SKM-1 (cell line): ENCODE results near the gene RBP7.
"Not testable (repeated sequence)": the region's sequence is repeated elsewhere in the genome, so short reads cannot be mapped to it uniquely, and the experiment has no call there.

ENCODE experiments used
- DNase-seq: peaks from one replicate; lab custom pipeline; 2025; ENCODE audit not compliant: unreplicated experiment; lab: John Stamatoyannopoulos, UW

The RBP7 gene

DNA sequence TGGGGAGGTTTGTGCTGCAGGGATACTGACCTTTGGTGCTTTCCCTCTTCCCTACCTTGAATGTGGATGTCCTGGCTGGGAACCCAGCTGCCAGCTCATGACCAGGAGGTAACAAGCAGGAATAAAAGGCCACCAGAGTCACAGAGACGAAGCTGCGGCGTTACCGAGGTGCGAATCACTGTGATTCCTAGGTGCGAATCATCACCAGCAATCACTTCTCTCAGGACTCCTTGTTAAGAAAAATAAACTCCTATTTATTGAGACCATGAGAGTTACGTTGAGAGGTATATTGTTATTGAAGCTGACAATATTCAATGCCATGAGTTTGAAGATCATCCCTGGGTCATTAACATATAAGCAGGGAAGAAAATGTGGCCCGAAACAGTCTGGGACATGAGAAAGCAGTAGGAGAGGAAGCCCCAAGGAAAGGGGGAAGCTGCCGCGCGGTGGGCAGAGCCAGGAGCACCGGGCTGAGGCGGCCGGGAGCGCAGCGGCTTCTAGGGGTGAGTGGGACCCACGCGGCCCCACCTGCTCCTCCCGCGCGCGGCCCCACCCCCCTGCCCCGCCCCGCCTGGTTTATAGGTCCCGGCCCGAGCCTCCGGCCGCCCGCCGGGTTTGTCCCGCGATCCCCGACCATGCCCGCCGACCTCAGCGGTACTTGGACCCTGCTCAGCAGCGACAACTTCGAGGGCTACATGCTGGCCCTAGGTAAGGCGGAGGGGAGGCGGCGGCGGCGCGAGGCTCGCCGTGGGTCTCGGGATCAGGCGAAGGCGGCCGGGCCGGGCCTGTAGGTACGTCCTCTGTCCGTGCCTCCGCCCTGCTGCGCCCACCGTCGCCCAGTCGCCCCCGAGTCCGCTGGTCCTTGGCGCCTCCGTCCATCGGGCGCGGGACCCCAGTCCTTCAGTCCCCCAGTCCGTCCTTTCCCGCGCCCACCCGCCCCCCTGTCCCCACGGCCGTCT lies at the start of gene RBP7:
Gene RBP7, plus strand, starts transcription at position 605 of the 959 bp plus-strand sequence. Its CDS starts 31 bp downstream, at position 636.
- DNase-seq = no peak

DNA sequence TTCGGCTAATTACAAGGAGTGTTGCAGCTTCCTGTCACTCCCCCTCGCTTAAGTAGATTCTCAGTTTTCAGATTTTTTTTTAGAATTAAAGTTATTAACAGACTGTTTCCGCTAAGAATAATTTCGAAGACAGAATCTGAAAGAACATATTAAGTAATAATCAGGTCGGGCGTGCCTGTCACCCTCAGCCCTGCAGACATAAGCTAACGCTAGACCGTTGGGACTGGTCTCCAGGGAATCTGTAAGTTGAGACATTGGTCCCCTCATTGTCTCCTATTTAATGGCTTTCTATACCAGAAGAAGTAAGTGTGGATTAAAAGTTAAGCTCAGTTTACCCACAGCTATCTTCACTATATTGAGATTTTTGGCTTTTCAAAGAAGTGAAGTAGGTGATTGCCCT lies 39.3 kb upstream of the RBP7 start:
- no peak for DNase-seq

DNA sequence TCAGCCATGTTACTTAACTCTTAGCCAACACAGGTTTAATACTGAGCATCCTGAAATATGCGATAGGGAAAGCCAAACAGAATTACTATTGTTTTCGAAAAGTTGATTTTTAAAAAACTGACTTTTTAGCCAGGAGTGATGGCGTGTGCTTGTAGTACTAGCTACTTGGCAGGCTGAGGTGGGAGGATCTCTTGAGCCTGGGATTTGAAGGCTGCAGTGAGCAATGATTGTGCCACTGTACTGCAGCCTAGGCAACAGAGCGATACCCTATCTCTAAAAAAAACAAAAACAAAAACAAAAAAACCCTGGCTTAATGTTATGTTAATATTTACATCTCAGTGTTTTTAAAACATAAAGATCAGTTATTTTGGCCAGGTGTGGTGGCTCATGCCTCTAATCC lies 37.0 kb upstream of the RBP7 start:
- DNase-seq = no peak

DNA sequence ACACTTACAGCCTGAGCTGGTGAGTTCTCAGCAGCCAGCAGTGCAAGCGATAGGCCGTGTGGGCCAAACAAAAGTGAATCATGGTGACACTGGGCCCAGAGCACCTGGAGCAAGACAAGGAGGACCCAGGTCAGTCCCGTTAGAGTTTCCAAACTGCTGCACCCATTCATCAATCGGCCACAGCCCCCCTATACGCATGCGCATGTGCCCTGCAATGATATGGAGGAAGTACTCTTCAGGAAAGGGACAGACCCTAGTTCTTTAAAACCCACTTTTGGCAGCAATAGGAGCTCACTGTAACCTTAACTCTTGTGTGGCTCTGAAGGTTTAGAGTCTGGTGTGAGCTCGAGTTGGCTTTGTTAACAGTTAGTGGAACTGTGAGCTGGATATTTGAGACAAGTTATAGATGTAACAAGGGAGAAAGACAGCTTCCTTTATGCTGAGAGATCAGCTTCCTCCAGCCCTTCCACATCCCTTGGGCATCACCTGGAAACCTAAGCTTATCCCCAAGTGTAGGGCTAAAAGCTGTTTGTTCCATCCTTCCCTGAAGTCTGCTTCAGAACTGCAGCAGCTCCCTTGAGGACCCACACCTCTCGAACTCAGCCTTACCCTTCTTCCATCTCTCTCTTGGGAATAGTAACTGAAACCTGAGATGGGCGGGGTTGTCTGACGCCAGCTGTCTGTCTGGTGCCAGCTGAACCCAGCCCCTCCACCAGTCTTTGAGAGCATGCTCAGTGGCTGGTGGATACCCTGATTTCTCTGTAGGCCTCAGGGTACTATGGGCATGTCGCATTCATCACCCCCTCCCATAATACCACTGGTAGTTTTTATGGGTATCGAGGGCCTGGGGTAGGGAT lies 36.1 kb upstream of the RBP7 start:
- no peak for DNase-seq

DNA sequence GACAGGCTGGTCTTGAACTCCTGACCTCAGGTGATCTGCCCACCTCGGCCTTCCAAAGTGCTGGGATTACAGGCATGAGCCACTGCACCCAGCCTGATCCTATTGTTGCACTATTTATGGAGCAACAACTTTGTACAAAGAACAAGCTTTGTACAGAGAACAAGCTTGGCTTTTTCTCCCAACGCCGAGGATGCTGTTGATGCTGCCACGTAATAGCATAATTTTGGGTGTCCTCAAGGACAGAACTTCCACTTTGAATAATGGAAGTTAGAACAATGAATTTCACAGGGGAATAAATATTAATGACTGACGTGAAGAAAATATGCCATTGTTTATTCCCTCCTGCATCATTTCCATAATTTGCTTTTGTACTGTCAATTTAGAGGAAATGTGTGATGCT lies 12.8 kb upstream of the RBP7 start:
- no peak for DNase-seq

DNA sequence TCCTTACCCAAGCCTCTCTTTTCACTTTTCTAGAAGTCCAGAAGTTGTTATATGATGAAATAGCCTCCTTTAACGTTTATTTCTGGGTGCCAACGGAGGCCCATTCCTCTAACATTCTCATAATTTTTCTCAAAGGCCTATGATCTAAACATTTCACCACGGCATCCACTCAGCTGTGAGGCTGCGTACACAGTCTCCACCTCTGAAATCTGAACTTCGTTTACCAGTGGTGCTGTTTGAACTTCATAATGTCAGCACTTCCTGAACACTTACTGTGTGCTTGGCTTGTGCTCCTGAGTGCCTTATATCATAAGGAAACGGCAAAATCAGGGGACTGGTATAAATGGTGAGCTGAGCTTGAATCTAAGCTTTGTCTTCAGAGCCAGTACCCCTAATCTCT lies 12.0 kb upstream of the RBP7 start:
- no peak for DNase-seq

DNA sequence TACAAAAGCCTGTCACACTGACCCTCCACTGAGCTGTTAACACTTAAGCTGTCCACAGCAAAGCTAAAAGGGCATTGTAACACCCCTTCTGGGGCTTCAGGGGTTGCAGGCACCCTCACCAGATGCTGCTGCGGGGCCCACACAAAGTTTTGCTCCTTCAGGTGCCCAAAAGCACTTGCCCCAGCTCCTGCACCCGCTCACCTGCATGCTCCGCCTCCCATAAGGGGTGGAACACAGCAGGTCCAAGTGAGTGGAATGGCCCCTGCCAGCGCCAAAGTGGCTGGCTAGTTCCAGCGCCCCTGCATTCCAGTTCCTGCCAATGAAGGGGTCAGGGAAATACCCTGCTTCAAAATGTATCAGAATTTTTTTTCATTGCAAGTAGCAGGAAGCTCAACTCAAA lies 7.3 kb upstream of the RBP7 start:
- no peak for DNase-seq

DNA sequence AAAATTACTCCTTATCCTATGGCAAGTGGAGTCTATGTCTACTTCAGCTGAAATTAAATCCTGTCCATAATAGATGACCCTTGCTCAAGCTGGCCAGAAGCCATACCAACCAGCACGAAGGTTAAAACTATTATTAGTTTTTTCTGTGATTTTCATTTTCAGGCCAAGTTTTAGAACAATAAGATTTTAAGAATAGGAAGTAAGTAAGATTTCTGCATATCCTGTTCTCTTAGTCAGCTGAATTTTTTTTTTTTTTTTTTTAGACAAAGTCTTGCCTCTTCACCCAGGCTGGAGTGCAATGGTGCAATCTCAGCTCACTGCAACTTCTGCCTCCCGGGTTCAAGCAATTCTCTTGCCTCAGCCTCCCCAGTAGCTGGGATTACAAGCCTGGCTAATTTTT lies 6.1 kb upstream of the RBP7 start:
- DNase-seq = no peak

DNA sequence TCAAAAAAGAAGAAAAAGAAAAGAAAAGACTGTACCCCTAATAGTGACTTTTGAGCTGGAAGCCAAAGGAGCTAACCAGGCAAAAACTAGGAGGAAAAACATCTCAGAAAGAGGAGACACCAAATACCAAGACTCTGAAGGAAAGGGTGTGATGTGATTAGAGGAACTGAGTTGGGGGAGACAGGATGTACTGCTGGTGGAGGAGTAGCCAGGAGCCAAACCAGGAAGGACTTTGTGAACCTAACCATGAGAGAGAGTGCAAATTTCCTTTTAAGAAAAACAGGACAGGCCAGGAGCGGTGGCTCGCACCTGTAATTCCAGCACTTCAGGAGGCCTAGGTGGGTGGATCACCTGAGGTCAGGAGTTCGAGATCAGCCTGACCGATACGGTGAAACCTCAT lies 4.1 kb upstream of the RBP7 start:
- no peak for DNase-seq

DNA sequence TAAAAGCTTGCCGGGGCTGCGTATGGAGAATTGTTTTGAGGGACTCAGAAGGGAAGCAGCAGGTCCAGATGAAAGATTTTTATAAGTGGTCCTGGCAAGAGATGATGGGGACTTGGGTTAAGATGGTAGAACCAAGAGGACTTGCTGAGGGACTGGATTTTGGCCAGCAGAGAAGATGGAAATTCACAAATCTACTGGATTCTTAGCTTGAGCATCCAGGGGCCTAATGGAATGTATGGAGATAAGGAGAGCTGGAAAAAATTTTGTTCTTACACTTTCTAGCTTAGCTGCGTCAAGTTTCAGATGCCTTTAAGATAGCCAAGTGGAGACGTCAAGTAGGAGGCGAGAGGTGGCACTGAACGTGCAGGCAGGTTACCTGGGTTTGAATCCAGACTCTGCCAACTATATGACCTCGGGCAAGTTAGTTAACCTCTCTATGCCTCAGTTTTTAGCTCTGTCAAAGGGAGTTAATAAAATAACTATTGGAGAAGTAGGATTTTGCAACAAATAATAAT lies 3.4 kb upstream of the RBP7 start:
- DNase-seq = no peak

DNA sequence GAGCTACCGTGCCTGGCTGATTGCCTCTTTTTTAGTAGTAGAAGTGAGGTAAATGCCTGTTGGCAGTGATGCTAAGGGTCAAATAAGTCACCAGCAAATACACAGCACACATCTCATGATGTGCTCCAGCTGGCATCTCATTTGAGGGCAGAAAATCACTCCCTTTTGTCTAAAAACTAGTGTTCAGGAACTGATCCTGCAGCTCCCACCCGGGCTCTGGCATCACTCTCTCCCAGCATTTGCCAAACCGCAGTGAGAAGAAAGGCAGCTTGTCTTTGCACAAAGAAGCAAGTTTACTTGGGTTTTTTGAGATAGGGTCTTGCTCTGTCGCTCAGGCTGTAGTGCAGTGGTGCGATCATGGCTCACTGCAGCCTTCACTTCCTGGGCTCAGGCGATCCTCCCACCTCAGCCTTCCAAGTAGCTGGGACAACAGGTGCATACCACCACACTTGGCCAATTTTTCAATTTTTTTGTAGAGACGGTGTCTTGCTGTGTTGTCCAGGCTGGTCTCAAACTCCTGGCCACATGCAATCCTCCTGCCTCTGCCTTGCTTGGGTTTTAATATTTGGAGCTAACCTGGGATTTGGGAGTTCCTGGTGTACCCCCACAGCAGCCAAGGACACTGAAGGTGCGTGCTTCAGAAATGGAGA lies 4.1 kb downstream of the RBP7 start:
- no peak for DNase-seq

DNA sequence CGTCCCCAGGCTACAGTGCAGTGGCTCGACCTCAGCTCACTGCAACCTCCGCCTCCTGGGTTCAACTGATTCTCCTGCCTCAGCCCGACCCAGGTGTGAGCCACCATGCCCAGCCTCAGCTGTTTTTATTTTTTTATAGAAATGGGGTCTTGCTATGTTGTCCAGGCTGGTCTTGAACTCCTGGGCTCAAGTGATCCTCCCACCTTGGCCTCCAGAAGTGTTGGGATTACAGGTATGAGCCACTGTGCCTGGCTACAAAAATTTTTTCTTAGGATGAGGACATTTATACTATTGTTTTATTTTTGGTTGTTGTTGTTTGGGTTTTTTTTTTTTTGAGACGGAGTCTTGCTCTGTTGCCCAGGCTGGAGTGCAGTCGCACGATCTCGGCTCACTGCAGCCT lies 8.2 kb downstream of the RBP7 start:
- DNase-seq = not testable (repeated sequence)

DNA sequence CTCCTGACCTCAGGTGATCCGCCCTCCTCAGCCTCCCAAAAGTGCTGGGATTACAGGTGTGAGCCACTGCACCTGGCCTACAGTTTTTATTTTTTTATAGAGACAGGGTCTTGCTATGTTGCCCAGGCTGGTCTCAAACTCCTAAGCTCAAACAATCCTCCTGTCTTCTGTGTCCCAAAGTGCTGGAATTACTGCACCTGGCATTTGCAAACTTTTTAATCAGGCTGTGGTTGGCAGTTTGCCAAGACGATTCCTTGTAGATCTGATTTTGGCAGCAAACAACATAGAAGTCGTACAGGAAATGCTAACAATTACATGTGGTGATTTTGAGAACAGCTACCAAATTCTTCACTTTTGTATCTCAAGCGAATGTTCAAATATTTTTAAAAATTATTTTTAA lies 10.1 kb downstream of the RBP7 start:
- DNase-seq = no peak

DNA sequence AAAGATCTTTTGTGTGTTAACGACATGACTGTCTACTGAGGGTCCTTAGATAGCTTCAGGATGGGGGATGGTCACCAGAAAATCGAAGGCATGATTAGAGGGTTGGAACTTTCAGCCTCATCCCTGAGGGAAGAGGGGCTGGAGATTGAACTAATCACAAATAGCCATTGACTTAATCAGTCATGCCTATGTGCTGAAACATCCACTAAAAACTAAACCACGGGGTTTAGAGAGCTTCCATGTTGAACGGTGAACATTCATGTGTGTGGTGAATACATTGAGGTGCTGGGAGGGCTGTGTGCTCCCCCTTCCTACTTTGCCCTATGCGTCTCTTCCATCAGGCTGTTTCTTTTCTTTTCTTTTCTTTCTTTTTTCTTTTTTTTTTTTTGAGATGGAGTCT lies 17.0 kb downstream of the RBP7 start:
- no peak for DNase-seq

DNA sequence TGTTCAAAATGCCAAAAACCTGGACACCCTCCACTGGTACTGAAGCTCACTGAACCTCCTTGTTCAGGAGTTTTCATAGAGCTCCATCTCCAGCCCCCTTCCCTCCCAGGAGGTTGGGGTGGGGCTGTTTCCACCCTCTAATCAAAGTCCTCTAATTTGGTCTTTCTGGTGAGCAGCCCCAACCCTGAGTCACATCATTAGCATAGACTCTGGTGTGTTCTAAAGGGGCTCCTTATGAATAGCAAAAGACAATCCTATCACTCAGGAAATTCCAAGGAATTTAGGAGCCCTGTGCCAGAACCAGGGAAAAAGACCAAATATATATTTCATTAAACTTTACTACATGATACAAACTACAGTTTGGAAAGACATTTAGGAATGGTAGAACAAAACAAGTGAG lies 22.5 kb downstream of the RBP7 start:
- DNase-seq = no peak

DNA sequence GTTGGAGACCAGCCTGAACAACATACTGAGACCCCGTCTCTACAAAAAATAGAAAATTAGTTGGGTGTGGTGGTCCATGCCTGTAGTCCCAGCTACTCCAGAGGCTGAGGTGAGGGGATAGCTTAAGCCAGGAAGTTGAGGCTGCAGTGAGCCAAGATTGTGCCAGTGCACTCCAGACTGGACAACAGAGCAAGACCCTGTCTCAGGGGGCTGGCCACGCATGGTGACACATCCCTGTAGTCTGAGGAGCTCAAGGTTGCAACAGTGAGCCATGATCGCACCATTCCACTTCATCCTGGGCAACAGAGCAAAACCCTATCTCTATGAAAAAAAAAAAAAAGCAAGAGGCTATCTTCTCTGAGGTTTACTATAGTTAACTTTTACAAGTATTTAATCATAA lies 23.1 kb downstream of the RBP7 start:
- no peak for DNase-seq

DNA sequence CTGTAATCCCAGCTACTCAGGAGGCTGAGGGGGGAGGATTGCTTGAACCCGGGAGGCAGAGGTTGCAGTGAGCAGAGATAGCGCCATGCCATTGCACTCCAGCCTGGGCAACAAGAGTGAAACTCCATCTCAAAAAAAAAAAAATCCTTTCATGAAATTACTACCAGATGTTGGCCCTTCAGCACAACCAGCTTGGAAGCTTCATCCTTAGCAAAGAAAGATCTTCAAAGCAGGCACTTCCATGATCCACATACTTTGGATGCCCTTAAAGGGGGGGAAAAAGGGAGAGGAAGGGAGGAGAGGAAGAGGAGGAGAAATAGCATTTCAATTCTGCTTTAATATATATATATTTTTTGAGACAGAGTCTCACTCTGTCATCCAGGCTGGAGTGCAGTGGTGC lies 23.6 kb downstream of the RBP7 start:
- not testable (repeated sequence) for DNase-seq

DNA sequence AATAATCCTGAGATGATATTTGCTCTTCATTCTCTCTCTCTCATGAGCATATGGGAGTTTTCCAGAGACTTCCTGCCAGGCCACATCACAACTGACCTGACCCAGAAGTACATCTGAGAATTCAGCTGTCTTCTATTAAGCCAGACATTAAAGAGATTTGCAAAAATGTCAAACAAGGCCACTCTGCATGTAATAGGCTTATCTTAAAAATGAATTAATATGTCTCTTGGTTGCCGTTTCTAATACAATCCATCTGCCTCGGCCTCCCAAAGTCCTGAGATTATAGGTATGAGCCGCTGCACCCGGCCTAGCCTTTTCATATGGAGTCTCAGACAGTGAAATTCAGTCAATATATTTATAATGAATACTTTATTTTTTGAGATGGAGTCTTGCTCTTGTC lies 25.0 kb downstream of the RBP7 start:
- not testable (repeated sequence) for DNase-seq

DNA sequence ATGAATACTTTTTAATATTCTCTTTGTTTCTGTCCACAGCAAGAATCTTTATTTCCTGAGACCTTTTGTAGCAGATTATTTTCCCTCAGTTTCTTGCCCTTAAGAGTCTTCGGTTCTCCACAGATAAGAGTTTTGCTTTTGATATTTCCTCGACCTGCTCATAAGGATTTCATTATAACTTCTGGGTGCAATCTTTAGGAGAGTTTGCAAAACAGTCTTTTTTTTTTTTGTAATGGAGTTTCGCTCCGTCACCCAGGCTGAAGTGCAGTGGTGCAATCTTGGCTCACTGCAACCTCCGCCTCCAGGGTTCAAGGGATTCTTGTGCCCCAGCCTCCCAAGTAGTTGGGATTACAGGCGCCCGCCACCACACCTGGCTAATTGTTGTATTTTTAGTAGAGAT lies 25.6 kb downstream of the RBP7 start:
- DNase-seq = no peak

DNA sequence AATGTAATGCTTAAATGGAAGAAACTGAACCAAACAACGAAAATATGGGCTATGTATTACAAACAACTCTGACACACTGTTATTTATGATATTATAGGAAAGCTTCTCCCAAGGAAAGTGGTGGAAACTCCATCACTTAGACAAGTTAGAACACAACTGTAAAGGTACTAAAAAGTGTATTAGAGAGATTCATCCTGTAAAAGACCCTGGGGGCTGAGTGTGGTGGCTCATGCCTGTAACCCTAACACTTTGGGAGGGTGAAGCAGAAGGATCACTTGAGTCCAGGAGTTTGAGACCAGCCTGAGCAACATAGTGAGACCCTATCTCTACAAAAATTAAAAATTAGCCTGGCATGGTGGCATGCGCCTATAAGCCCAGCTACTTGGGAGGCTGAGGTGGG lies 28.3 kb downstream of the RBP7 start:
- DNase-seq = no peak

DNA sequence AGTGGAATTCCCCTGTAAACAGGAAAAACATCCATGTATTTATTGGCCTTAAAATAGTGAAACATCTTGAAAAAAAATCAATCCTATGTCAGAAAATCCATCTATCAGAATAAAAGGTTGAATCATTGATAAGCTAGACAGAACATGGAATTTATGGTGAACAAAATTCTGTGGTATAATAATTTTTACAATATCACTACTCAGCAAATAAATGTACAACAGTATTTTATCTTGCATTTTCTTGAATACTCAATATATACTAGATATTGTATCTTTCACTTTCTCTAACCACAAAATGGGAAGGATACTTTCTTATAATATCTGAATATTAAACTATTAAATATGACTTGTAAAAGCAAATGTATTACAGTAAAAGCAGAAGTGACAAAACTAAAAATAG lies 30.0 kb downstream of the RBP7 start:
- no peak for DNase-seq
